ENCODE measurements around the gene DUSP12.

DNA sequence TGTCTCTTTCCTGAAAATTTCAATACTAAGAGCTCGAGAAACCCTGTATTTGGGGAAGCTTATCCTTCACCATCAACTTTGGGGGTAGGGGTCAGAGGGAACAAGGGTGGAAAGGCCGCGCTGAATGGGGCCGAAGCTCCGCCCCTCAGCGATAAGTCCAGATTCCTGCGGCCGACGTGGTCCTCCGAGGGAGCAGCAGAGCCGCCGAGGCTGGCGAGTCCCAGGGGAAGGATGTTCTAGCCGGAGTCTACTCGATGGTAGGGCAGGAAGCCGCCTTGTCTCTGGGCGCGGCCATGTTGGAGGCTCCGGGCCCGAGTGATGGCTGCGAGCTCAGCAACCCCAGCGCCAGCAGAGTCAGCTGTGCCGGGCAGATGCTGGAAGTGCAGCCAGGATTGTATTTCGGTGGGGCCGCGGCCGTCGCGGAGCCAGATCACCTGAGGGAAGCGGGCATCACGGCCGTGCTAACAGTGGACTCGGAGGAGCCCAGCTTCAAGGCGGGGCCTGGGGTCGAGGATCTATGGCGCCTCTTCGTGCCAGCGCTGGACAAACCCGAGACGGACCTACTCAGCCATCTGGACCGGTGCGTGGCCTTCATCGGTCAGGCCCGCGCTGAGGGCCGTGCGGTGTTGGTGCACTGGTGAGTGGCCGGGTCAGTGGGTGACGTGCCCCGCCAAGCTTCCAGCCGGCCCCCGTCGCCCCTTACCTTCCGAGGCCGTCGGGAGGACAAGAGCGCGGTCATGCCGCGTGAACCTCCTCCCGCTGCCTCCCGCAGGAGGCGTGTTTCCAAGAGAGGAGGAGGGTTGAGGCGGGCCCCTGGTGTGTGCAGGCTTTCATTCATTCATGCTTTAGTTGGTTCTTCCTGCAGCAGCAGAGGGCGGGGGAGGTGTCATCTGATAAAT, at the start of gene DUSP12:
- TF ChIP-seq POLR2AphosphoS5 (IDR thresholded peaks at IDR 0.05; ENCODE audit: low read depth, low read length) (peak; percentile 92), TAF1 (IDR thresholded peaks at IDR 0.05; ENCODE audit: borderline replicate concordance, insufficient read depth, low read length) (peak; percentile 86)
- TF ChIP-seq, protein P1, sequence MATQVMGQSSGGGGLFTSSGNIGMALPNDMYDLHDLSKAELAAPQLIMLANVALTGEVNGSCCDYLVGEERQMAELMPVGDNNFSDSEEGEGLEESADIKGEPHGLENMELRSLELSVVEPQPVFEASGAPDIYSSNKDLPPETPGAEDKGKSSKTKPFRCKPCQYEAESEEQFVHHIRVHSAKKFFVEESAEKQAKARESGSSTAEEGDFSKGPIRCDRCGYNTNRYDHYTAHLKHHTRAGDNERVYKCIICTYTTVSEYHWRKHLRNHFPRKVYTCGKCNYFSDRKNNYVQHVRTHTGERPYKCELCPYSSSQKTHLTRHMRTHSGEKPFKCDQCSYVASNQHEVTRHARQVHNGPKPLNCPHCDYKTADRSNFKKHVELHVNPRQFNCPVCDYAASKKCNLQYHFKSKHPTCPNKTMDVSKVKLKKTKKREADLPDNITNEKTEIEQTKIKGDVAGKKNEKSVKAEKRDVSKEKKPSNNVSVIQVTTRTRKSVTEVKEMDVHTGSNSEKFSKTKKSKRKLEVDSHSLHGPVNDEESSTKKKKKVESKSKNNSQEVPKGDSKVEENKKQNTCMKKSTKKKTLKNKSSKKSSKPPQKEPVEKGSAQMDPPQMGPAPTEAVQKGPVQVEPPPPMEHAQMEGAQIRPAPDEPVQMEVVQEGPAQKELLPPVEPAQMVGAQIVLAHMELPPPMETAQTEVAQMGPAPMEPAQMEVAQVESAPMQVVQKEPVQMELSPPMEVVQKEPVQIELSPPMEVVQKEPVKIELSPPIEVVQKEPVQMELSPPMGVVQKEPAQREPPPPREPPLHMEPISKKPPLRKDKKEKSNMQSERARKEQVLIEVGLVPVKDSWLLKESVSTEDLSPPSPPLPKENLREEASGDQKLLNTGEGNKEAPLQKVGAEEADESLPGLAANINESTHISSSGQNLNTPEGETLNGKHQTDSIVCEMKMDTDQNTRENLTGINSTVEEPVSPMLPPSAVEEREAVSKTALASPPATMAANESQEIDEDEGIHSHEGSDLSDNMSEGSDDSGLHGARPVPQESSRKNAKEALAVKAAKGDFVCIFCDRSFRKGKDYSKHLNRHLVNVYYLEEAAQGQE (IDR thresholded peaks at IDR 0.05; ENCODE audit: insufficient read depth in 1 of 2, low read depth in 2 of 2, low read length in 2 of 2): peak in 1 of 2 experiments; percentile 69; a peak in 3 of 4 replicates

All from PFSK-1 (cell line).